GM21576 (cell line): ENCODE results near the gene SLC50A1.
"Not testable (repeated sequence)": the region's sequence is repeated elsewhere in the genome, so short reads cannot be mapped to it uniquely, and the experiment has no call there.

Experiments used
- ATAC-seq: cut with Tn5 transposase; IDR thresholded peaks from one replicate; pipeline ENCODE4 v1.9.1; 2021; ENCODE audit warnings: mild to moderate bottlenecking, moderate library complexity; ENCODE audit not compliant: unreplicated experiment

Gene SLC50A1

DNA sequence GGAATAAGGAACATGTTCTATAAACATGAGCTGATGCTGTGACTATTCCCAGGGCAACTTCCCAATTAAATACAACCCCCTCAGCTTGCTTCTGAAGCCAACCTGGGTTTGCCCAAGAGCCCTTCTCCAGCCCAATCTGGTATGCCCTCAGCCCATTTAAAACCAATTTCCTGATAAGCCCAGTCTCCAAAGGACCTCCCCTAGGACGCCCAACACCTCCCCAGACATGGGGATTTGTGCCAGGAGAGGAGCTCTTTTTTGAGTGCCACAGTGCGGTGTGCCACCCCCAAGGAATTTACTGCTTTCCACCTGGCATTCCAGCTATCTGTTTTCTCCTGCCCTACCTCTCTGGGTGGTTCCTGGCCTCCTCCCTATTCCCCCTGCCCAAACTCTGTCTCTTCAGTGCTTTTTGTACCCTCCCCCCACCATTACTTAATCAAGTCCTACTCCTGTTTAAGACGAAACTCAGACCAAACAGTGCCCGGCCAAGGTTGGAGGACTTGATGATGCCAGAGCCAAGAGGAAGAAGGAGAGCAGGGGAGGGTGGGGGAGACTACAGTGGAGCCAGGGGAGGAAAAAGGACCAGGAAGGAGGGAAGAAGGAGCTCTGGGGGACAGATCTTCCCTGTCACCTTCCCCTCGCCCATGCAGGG lies 19.4 kb upstream of the SLC50A1 start:
- ATAC-seq = no peak

DNA sequence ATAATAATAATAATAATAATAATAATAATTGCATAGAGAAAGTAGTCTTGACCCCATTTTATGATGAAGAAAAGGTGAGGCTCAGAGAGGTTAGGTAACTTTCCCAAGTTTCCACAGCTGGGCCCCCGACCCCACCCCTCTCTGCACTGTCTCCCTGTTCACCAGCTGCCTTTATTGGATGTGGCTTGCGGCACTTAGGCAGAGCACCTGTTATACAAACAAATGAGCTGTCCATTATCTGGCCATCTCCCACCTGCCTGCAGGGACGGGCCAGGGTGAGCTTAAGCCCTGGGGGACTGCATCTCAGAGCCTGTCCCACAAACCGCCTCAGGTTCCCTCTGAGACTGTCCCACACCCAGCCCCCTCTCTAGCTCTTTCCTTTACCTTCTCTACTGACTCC lies 18.0 kb upstream of the SLC50A1 start:
- no peak for ATAC-seq

DNA sequence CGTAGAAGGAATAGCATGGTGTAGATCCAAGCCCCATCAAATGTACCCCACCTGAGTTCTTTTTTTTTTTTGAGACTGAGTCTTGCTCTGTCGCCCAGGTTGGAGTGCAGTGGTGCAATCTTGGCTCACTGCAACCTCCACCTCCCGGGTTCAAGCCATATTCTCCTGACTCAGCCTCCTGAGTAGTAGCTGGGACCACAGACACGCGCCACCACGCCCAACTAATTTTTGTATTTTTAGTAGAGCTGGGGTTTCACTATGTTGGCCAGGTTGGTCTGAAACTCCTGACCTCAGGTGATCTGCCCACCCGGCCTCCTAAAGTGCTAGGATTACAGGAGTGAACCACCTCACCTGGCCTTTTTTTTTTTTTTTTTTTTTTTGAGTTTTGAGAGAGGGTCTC lies 17.6 kb upstream of the SLC50A1 start:
- ATAC-seq = not testable (repeated sequence)

DNA sequence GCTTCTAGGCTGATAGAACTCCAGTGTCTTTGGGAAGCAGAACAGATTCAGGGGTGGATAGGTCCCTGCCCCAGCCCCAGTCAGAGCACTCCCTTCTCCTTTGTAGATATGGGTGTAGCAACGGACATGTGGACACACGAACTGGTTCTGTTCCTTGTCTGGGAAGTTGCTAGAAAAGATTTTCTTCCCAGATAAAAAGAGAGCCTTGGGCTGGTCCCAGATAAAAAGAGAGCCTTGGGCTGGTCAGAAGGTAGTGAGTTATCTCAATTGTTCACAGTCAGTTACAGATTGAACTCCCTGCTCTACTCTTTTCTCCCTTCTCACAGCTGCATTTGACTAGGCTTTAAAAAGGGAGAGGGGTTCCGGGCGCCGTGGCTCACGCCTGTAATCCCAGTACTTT lies 15.4 kb upstream of the SLC50A1 start:
- ATAC-seq = no peak

DNA sequence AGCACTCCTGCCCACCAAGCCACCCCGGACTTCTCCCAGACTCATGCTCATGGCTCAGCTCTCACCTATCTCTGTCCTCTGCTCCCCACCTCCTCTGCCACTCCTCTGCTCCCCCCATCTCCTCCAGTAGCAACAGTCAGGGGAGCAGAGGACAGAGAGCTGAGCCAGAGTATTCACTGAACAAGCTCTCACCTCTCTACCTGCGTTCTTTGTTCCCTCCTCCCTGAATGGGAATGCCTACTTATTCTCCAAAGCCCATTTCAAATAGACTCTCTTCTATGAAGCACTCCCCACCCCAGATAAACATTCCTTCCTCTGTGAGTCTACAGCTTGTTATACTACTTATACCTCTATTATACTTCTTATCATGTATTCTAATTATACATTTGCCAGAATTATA lies 14.4 kb upstream of the SLC50A1 start:
- no peak for ATAC-seq

DNA sequence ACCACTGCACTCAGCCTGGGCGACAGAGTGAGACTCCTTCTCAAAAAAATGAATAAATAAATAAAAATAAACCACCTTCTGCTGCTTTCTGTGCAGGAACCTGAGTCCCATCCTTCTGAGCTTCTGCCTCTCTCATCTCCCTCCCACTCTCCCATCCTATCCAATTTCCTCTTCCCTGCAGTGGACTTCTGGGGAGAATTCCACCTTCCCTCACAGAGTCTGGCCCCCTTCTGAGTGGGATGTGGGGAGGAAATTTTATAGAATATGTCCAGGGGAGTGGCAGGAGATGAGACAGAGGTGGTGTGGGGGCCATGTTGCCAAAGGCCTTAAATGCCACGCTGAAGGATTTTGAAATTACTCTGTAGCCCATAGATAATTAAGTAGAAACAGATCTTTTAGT lies 13.3 kb upstream of the SLC50A1 start:
- no peak for ATAC-seq

DNA sequence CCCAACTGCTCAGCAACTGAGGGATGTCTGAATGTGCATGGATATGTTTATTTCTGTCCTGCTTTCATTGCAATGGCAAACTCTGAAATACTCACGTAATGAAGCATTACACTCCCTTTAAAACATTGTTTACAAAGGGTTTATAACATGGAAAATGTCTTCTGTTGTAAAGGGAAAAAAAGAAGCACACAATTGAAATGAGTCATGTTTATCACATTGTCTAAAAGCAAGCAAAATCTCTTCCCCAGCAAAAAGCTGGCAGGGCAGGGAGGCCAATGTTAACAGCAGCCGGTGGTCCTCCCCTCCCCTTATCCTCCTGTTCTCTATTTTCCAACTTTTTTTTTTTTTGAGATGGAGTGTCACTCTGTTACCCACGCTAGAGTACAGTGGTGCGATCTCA lies 11.9 kb upstream of the SLC50A1 start:
- ATAC-seq = no peak

DNA sequence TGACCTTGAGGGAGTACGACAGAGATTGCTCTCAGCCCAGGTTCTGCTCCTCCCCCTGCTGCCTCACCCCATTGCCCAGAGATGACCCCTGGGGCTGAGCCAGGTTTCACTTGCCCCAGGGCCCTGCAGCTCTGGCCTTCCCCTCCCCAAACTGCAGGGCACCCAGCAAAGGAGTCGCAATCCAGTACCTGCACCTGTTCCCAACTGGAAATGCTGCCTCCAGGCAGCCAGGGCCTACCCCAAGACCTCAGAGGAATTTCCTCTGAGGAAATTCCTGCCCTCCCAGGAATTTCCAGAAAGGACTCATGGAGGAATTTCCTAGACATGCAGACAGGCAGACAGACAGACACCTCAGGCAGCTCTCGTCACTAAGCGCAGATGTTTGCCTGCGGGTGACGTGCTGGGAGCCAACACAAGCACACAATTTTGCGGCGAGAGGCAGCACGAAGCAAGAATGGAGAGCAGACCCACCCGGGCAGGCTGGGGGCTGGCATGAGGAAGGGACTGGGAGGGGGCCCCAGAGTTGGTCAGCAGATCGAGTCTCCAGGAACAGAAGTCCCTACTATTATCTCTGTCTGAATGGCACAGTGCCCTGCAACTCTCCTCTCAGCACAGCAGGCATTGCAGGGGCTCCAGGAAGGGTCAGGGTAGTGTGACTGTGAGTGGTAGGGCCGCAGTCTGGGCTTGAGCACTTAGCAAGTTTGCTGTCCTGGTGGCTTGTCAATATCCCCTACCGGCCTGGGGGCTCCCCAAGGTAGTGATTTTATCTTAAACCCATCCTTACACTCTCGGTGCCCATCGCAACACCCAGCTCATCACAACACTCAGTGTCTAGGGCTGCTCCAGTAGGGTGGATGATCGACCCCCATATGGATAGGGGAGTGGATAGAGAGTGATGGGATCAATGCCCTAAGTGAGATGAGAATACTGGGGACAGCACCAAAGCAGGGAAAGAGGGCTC lies 10.9 kb upstream of the SLC50A1 start:
- no peak for ATAC-seq

DNA sequence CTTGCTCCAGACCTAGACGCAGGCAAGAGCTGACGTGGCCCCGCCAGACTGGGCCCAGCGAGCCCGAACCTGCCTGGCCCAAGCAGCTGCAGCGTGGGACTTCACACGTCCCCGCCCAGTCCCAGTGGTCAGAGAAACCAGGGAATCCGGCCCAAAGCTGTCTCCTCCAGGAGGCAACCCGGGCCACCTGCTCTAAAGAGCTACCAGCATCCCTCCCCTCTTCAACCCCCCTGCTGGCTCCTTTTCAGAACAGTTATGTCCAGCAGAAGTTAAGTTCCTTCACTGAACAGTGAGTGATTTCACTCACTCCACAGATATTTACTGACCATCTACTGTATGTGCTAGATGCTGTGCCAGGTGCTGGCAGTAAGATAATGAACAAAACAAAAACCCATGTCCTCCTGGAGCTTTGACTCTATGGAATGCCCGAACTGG lies 10.1 kb upstream of the SLC50A1 start:
- no peak for ATAC-seq

DNA sequence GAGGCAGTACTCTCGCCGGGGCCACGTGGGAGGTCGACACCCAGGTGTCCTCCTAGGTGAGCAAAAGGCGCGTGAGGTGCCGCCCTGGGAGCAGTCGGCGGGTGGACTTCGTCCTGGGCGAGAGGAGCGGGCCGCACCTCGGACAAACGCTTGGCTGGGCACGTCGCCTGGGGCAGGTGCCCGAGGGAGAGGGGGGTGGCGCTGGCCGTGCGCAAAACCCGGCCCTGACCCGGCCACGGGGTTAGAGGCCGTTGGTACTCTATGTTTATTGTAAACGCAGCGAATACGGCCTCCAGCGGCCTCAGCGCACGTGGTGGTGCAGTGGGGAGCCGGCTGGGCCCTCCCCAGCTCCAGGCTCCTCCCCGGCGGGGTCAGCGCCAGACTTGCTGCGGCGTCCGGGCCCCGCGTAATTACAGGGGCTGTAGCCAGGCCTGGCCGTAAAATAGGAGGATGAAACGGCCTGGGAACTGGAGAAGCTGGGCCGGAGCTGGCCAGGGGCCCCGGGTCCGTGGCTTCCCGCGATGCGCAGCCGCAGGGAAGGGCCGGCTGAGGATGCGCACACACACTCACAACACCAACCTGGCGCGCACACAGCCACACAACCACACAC lies 9.6 kb upstream of the SLC50A1 start:
- ATAC-seq = no peak

DNA sequence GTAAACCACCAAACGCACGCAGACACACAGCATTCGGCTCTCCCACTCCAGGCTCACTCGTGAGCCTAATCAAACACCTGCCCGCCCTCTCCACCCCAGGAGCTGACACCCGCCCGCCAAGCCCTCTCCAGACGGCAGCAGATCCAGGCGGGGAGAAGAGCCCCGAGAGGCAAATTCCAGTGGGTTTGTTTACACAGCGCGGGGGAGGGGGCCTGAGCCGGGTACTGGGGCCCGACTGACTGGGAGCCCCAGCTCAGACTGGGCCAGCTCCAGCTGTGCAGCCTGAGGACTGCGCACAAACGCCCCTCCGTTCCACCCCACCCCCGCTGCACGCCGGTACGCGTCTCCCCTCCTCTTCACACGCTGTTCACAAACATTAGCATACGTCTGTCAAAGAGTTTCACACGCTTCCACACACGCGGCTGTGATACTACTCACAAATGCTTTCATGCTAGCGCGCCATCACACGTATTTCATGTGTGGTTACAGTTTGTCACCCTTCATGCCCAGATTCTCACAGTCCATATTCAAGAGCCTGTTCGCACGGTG lies 9.0 kb upstream of the SLC50A1 start:
- ATAC-seq = no peak

DNA sequence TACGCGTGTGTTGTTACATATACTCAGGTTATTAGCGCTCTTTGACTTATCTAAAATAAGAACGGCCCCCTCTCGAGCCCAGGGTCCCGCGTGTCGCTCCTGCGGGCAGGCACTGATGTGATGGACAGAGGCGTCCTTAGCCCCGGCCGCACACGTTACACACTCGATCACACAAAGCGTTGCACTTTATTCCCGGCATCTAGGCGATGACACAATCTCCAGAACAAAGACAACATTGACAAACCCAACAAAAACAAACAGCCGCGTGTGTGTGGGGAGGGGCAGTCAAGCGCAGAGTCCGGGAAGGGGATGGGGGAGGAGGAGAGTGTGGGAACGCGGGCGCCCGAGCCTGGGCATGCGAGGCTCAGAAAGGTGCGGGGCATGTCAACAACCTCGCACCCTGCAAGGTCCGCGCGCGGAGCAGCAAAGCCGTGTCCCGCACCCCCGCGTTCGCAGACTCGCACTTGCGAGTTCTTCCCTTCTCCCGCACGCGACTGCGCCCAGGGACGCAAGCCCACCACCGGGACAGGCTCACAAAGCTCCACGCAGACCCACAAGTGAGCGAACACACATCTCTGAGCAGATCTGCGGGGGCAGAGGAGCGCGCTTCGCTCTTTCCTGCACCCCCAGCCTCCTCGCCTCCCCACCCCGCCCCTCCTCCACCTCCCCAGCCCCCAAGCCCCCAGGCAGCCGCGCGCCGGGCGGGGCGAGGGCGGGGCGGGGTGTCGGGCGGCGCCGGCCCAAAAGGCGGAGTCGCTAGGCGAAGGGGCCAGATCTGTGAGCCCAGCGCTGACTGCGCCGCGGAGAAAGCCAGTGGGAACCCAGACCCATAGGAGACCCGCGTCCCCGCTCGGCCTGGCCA lies 8.3 kb upstream of the SLC50A1 start, which contains the start of gene EFNA1:
Gene EFNA1 (plus strand): TSS at position 772 of the 862 bp plus-strand sequence. CDS start 102 bp downstream, outside the sequence.
- ATAC-seq = no peak

DNA sequence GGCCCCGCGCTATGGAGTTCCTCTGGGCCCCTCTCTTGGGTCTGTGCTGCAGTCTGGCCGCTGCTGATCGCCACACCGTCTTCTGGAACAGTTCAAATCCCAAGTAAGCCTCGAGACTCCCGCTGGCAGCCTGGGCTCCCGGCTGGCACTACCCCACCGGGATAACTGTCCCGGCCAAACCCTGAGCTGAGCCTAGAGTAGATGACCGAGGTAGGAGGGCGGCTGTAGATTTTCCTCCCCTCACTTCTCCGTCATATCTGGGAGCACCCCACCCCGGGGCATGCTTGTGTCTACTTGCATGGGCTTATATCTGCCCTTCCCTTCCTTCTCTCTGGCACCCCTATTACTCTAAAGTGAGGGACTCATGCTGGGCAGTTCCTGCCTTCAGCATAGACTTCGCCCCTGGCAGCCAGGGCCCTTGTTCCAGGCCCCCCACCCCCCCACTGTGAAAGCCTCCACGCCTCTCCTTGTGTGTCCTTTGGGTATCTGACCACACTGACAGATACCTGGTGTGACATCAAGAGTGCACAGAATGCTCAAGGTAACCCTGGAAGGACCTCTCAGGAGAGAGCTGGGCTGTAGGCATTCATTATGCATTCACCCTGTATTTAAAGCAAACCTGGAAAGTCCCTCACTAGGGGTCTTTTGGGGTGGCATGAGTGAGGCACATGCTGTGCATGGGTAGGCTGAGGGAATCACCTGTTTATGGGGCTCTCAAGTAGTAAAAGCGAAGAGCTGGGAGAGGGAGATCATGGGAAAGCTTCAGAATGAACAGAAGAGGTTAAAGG lies 7.5 kb upstream of the SLC50A1 start:
- ATAC-seq = no peak

DNA sequence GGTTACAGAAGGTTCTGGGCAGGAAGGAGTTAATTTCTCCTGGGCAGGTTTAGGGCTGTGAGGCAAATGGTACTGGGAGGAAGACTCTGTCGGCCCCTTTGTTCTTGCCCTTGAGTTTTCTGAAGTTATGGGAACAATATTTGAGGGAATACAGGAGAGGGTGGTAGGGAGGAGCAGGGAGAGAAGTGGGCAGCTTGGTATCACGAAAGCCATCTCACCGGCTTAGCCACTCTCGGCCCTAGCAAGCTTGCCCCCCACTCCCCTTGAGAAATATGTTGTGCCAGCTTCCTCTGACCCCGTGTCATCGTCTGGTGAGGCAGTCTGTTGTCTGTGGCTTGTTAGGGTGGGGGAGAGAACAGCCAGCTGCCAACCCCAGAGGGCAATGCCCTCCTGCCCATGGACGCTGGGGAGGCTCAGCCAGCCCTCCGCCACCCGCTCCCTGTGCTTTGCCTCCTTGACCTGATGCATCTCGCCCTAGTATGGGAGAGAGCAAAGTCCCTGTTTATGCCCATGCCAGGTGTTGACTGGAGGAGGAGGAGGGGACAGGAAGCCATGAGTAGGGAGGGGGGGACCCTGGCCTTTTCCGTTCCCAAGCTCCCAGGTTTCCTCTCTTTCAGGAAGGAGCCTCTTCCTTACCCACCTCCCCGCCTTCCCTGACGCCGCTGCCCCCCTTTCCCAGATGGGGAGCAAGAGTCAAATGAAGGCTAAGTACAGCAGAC lies 6.7 kb upstream of the SLC50A1 start:
- ATAC-seq = no peak

DNA sequence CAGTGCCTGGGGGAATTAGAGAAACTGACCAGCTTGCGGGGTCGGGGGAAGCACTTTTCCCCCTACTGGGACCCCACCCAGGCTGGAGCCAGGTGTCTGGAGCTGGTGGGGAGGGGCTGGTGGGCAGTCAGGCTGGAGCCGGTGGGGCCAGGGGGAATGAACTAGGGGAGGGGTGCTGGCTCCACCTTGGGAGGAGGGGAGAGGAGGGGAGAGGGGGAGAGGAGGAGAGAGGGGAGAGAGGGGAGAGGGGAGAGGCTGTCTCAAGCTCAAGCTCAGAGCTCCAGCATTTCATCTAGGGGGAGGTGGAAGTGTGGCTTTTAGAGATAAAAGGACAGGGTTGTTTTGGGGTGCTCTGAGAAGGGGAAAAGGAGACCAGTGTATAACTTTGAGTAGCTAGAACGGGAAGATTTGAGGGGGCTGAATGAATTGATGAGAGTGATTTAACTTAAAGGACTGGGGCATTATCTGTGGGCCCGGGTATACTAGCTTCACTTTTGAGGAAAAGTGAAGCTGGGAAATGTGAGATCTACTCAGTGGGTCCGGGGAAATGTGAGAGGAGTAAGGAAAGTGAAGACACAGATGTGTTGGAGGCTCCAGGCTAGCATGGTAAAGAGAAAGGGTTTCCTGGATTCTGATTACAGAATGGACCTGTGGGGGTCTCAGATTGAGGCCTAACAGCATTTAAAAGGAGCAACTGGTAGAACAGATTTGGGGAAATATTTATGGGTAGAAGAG lies 5.2 kb upstream of the SLC50A1 start:
- no peak for ATAC-seq

DNA sequence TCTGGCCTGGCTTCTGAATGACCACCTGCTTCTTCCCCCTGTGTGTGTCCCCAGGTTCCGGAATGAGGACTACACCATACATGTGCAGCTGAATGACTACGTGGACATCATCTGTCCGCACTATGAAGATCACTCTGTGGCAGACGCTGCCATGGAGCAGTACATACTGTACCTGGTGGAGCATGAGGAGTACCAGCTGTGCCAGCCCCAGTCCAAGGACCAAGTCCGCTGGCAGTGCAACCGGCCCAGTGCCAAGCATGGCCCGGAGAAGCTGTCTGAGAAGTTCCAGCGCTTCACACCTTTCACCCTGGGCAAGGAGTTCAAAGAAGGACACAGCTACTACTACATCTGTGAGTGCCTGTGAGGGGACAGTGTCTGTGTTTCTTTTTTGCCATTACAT lies 4.4 kb upstream of the SLC50A1 start:
- ATAC-seq = no peak

DNA sequence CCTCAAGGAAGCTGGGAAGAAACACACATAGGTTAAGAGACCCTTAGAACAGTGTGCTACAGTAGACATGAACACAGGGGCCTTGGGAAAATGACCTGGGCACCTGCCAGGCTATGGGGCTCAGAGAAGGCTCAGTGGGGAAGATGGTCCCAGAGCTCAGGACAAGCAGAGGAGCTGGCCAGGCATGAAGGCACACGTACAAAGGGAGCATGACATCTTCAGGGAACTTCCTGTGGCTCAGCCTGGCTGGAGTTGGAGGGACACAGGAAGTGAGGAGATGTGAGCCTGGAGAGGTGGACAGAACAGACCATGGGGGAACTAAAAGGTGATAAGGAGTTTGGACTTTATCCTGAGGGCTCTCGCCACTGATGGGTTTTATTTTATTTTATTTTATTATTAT lies 3.8 kb upstream of the SLC50A1 start:
- no peak for ATAC-seq

DNA sequence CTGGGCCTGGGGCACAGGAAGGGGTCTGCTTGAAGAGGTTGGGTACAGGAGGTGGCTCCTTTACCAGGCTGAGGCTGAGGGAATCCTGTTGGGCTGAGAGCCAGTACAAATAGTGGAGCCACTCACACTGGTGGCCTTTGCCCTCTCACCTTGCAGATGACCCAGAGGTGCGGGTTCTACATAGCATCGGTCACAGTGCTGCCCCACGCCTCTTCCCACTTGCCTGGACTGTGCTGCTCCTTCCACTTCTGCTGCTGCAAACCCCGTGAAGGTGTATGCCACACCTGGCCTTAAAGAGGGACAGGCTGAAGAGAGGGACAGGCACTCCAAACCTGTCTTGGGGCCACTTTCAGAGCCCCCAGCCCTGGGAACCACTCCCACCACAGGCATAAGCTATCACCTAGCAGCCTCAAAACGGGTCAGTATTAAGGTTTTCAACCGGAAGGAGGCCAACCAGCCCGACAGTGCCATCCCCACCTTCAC lies 1.8 kb upstream of the SLC50A1 start:
- no peak for ATAC-seq
